Stimulated activated naive CD4-positive, alpha-beta T cell (primary cell): ENCODE measurements around the gene GOLGA8K.
"Not testable (repeated sequence)": the region's sequence is repeated elsewhere in the genome, so short reads cannot be mapped to it uniquely, and the experiment has no call there.

Experiments used
- DNase-seq, 6 experiments: peaks; one replicate each; lab custom pipeline; 2025; lab: John Stamatoyannopoulos, UW

The GOLGA8K gene, protein sequence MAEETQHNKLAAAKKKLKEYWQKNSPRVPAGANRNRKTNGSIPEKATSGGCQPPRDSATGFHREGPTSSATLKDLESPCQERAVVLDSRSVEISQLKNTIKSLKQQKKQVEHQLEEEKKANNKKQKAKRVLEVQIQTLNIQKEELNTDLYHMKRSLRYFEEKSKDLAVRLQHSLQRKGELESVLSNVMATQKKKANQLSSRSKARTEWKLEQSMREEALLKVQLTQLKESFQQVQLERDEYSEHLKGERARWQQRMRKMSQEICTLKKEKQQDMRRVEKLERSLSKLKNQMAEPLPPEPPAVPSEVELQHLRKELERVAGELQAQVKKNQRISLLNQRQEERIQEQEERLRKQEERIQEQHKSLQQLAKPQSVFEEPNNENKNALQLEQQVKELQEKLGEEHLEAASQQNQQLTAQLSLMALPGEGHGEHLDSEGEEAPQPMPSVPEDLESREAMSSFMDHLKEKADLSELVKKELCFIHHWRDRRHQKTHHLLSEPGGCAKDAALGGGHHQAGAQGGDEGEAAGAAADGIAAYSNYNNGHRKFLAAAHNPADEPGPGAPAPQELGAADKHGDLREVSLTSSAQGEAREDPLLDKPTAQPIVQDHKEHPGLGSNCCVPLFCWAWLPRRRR

DNA sequence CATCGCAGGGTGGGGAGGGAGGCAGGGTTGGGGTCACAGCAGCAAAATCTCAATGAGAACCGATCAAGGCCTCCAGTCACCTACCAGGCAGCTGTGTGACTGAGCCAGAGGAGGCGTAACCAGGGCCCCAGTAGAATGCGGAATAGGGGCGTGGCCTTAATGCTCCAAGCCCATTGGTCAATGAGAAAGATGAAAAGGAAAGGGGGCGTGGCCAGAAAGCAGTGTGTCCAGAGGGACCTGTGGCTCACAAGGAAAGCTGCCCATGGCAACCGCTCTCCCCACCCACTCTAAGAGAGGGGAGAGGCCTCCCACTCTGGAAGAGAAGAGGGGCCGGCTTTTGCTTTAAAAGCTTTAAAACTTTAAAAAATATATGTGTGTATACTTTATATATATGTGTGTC lies at the start of gene GOLGA8K:
TSS of gene GOLGA8K (minus strand) at position 101 of the 400 bp plus-strand sequence. CDS start at position 3, 98 bp downstream.
- not testable (repeated sequence) for DNase-seq

DNA sequence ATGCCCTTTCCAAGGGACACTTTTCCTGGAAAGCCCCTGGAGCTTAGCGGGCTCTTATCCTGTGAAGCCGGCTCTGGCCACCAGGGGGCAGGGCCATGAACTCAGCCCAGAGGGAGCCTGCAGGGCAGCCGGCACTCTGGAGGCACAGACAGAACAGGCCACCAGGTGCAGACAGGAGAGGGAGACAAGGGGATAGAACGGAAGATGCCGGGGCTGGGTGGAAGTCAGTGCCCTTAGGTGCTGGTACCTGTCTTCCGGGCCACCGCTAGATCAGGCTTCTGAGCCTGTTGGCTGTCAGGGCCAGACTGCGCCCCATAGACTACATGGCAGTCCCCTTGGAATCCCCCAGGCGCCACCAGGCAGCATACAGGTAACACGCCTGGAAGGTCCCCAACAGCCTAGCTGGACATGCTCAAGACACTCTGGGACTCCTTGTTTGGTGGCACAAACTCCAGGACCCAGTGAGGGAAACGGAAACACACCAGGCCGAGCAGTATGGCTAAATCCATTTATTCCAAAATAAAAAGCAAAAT lies 37.4 kb upstream of the GOLGA8K start:
- DNase-seq = not testable (repeated sequence)

DNA sequence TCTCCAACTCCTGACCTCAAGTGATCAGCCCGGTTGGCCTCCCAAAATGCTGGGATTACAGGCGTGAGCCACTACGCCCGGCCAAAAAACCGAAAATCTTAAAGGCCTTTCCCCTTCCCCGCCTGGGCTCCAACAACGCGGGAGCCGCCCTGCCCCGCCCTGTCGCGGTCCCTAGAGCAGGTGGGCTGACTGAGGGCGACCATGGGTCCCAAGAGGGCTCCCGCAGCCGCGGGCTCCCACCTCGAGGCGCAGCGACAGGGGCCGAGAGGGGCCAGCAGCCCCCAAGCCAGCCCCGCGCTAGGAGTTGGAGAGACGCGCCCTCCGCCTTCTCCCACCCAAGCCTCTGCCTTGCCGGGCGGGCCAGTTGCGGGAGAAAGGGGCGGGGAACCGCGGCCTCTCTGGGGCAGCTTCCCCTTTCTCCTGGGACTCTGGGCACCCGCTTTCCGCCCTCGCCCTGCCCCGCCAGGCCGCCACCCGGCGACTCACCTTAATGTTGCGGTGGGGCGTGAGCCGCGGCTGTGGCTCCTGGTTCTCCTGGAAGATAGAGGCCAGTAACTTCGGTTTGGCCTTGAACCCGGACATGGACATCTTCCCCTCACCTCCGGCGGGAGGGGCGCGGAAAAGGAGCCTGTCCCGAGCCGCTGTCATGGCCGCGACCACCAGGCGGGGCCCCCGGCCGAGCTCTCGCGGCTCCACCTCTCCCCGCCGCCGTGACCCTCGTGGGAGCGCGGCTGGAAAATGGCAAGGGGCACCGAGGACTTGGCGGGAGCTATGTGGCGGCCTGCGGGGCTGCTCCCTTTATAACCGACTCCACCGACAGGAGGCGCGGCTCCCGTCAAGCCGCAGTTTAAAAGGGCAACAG lies 31.2 kb upstream of the GOLGA8K start:
- not testable (repeated sequence) for DNase-seq

DNA sequence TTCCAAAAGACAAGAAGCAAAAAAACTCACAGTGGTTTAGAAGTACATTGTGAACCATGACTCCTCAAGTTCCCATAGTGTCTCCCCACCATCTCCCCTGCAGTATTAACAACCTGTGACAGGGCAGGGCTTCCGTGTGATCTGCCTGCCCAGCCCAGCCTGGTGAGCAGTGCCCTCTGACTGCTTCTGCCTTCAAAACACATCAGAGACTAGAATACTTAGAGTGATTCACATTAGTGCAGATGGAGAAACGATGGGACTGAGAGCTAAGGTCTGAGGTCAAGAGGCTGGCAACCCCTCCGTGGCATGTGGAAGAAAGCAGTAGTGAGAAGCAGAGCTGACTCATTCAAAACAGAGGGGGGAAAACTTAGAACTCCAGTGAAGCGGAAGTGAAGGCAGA lies 24.5 kb upstream of the GOLGA8K start:
- DNase-seq = not testable (repeated sequence)

DNA sequence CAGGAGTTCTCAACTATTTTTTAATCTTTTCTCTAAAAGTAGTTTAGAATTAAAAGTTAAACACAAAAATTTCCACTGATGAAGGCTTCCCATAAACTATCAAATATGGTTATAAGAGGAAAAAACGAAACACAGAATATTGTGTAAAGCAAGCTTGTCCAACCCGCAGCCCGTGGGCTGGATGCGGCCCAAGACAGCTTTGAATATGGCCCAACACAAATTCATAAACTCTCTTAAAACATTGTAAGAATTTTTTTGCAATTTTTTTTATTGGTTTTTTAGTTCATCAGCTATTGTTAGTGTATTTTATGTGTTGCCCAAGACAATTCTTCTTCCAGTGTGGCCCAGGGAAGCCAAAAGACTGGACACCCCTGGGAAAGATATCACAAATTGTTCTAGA lies 23.4 kb upstream of the GOLGA8K start:
- DNase-seq = not testable (repeated sequence)

DNA sequence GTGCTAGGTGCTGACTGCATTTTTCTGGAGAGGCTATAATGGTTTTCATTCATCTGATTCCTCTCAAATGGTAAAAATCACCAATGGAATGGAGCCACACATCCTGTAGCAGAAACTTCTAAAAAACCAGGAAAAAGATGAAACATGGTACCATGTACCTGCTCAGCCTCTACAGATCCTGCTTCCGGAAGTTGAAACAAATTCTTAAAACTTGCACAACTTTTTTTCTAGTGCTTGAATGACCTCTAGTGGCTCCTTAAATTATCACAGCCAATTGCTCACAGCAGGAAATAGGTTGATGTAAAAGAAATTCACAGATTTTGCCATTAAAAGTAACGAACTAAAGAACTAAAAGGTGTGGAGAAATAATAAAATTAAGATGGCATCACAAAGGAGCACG lies 4.8 kb upstream of the GOLGA8K start:
- DNase-seq = not testable (repeated sequence)

DNA sequence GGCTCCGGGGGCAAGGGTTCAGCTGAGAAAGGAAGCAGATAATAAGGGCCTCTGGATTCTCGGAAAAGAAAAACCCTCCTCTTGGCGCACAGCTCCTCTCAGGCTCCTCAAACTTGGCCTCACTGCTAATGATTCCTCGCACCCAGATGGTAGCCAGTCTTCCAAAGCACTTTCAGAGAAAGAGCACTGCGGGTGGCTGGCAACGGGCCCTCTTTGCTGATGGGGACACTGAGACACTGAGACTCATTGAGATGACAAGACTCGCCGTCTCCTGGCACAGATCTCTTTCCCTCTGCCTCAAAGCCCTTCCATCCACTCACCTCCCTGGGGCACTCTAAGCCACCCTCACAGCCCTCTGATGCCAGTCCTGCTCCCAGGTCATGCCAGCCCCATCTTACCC lies 6.6 kb downstream of the GOLGA8K start:
- DNase-seq = not testable (repeated sequence)

DNA sequence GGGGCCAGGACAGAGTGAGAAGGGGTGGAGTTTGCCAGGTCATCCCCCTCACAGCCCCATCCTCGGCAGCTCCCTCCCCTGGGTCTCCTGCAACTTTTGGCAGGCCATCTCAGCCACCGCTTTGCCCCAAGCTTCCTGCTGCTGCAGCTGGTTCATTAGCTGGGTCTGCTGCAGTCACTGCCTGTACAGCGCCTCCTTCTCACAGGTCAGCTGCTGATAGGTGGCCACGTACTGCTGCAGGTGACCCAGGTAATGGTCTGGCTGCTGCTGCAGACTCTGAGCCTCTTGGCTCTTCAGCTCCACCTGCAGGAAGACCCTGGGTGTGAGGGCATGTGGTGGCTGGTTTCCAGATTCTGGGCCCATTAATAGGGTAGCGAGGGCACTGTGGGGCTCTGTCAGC lies 8.3 kb downstream of the GOLGA8K start:
- not testable (repeated sequence) for DNase-seq

DNA sequence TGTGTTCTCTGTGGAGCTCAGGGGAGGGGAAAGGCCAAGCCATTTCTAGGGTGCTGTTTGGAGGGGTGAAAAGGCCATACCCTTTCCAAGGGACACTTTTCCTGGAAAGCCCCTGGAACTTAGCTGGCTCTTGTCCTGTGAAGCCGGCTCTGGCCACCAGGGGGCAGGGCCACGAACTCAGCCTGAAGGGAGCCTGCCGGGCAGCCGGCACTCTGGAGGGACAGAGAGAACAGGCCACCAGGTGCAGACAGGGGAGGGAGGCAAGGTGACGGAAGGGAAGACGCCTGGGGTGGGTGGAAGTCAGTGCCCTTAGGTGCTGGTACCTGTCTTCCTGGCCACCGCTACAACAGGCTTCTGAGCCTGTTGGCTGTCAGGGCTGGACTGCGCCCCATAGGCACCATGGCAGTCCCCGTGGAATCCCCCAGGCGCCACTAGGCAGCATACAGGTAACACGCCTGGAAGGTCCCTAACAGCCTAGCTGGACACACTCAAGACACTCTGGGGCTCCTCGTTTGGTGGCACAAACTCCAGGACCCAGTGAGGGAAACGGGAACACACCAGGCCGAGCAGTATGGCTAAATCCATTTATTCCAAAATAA lies 14.9 kb downstream of the GOLGA8K start:
- not testable (repeated sequence) for DNase-seq

DNA sequence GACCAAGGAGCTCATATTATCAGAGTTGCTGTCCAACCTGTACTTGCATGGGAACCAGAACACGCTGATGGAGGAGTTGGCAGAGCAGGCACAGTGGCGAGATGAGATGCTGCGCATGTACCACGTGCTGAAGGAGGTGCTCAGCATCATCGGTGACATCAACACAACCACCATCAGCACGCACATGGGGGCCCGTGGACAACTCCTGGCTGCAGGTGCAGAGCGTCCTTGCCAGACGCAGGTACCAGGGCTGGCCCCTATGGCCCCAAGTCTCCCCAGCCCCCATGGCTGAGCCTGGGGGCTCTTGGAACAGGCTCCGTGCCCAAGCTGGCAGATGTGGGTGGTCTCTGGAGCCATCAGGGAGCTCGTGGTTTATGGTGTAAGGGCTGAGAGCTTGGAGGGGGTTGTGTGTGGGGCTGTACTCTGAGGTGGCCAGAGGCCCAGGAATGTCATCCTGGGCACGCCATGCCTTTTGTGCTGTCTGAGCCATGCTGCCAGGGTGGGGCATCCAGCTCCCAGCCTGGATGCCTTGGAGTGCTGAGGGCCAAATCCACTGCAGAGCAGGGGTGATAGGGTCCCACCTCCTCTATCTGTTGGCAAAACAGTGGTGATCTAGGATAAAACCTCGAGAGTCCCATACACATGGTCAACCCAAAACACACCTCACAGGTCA lies 17.1 kb downstream of the GOLGA8K start:
- not testable (repeated sequence) for DNase-seq

DNA sequence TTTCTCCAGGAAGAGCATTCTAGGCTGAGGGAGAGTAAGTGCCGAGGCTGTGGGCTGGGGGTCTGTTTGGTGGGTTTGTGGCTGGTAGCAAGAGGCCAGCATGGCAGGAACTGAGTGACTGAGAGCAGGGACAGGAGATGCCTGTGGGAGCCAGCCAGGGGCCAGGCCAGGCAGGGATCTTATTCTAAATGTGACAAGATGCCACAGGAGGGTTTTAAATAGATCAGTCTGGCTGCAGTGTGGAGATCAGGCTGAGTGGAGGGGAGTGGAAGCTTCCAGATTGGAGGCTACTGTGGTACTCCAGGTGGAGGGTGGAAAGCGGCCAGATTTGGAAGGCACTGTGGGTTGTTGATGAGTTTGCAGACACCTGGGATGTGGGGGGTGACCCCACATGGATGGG lies 28.9 kb downstream of the GOLGA8K start:
- DNase-seq = not testable (repeated sequence)

DNA sequence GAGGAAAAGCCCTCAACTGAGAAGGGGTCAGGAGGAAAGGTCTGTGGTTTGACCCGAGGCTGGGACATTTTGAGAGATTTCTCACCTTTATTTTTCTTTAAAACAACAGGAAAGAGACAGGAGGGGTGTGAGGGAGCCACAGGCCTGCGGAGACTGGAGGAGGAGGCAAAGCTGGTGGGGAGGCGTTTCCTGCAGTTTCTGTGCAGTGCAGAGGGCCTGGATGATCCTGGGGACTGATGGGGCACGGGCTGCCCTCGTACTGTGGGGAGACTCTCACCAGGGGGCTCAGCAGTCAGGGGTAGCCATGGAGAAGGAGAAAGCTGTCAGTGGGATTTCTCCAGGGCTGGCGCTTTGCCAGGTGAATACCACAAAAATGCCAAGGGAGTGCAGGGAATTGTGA lies 29.4 kb downstream of the GOLGA8K start:
- not testable (repeated sequence) for DNase-seq

DNA sequence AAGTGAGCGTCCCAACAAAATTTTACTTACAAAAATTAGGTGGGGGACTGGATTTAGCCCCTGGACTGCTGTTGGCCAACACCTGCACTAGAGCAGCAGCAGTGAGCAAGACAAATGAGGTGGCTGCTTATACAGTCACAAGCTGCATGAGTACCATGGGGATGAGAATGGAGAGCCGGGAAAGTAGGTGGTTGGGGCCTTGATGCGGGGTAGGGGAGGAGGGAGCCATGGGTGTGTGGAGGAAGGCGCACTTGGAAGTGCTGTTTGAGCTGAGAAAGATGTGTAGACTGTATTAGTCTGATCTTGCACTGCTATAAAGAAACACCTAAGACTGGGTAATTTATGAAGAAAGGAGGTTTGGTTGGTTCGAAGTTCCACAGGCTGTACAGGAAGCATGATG lies 31.0 kb downstream of the GOLGA8K start:
- DNase-seq = not testable (repeated sequence)

DNA sequence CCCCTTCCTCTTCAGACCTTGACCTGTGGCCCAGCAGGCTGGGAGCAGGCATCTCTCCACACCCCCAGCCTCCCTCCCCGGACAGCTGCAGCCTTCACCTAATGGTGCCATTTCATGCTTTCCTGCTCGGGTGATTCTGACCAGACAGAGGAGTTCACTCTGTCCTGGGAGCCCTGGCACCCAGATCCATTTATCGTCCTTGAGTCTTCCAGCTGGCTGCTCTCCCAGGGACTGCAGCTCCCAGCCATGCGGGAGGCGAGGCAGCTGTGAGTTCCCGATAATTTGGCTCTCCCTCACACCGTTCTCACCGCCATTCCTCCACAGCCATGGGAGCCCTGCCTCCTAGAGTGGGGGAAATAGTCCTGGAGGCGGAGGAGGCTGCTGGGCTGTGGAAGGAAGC lies 32.6 kb downstream of the GOLGA8K start:
- not testable (repeated sequence) for DNase-seq

DNA sequence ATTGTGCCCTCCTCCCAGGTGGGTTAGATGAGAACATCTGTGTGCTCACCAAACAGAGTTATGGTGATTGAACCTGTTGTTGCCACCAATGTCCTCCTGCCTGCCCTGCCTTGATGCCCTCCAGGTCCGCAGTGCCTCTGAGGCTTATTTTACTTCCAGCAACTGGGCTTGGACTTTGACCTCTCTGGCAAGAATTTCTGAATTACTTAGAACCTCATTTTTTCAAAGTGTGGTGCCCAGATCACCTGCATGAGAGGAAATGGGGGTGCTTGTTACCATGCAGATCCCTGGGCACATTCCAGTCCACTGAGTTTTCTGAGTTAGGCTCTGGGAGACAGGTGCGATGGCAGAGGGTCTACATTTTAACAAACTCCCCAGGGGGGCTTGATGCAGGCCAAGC lies 33.0 kb downstream of the GOLGA8K start:
- not testable (repeated sequence) for DNase-seq

DNA sequence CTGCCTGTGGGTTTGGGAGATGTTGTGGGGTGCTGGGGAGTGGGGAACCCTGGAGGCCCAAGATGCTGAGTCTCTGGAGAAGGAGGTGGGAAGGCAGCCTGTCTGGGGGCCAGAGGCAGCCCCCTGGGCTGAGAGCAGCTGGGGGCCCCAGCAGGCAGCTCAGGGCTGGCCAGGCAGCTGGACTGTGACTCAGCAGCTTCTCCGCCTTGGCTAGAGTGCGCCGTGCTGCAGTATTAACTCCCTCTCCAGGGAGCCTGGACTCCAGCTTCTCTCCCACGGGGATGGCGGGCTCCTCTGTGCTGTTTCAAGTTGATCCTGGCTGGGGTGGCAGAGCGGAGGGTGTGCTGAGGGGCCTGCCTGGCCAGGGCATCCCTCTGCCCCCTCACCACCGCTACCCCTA lies 36.6 kb downstream of the GOLGA8K start:
- not testable (repeated sequence) for DNase-seq

DNA sequence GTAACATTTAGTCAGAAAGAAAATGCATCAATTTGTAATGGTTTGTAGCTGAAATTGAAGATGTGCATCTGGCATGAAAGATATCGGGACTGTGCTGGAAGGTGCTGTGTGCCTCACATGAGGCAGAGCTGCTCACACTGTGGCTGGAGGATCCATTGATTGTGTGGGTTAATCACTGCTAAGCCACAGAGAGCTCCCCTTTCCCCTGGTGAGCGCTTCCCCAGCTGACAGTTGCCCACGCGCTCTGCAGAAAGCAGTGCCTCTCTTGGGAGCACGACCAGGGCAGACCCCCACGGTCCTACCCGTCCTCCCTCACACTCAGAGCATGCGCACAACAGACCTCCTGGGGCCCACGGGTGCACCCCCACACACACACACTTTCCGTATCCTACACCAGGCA lies 37.1 kb downstream of the GOLGA8K start:
- not testable (repeated sequence) for DNase-seq

DNA sequence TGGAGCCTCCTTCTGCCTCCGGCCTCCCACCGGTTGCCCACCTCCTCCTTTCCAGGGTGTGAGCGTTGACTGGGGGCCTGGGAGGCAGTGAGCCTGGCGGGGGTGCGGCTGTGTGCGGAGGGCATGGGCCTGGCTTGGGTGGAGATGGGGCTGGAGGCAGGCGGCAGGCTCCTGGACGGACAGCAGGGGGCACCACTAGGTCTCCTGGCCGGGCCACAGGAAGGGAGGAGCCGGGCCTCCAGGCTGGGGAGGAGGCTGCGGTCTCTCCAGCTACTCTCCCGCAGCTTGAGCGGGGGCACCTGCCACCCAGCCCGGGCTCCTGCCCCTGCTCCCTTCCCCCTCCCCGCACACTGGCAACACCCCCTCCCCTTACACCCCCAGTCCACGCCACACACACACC lies 38.1 kb downstream of the GOLGA8K start:
- not testable (repeated sequence) for DNase-seq

DNA sequence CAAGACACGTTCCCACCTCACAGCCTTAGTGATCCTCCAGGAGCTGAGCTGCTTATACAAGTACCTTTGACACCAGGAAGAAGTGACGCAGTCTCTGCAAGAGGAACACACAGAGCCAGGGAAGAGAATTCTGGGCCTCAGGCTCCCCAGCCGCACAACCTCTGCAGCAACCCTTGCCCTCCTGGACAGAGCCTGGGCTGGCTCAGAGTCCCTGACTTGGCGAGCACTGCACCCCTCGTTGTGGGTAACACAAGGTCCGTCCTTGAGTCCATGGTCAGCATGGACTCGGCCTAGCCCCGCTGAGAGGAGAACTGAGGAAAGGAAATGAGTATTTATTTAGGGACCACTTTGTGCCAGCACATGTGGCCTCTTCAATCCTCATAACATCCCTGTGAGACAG lies 39.6 kb downstream of the GOLGA8K start:
- not testable (repeated sequence) for DNase-seq

DNA sequence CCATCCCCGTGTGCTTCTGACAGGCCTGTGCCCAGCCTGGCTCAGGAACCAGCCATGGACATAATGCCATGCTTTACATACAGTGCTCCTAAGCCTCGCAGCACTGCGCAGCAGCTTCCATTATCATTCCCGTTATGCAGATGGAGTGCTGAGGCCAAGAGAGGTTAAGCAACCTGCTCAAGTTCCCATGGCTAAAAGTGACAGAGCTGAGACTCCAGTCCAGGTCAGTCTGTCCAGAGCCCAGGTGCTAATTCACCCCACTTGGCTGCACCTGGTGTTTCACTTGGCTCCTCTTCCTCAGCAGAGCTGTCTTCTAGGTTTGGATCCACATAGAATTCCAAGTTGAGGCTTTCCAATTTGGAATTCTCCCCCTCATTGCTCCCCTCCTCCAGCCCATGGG lies 41.4 kb downstream of the GOLGA8K start:
- DNase-seq = not testable (repeated sequence)

DNA sequence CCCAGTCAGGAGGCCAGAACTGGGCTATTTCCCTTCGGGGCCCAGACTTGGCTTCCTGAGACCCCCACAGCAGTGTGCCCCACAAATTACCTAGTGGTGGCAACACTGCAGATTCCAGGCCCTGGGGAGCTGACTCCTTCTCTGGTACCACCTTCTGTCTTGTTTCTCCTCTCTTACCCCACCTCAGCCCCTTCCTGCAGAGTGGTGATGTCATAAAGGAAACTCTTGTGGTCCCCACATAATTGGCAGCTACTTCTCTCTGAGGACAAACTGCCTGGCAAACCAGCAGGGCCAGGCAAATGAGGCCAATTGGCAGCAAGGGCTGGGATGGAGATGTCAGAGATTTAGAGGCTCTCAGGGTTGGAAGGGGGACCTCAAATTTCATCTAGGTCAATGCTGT lies 44.6 kb downstream of the GOLGA8K start:
- DNase-seq = not testable (repeated sequence)
